CD4-positive, alpha-beta T cell treated with Interleukin-4 for 4 hours (primary cell): ENCODE measurements around the gene XRCC5.

Source experiments
- DNase-seq: peaks from one replicate; pipeline ENCODE4 v3.0.0-alpha.2; 2020

The XRCC5 gene

GRCh38 chr2:216086207-216086893, 22.8 kb upstream of the XRCC5 start:
- DNase-seq: no peak

GRCh38 chr2:216090369-216090786, 18.8 kb upstream of the XRCC5 start:
- DNase-seq: no peak

DNA sequence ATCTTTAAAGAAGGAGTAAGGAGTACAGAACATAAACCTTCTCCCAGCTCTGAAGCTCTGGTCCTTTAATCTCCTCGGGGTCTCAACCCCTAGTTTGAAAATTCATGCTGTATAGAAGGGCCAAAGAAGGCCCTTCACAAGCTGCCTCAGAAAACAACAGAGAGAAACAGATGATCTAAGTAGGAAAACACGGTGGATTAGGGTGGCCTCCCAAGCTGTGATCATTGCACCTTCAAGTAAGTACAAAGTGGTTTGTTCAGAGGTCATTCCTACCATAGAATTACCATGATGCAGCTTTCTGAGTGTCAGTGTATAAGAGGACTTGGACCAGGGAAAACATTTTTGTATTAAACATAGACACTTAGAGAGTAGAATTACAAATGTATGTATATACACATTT, 16.5 kb upstream of the XRCC5 start:
- no peak for DNase-seq

DNA sequence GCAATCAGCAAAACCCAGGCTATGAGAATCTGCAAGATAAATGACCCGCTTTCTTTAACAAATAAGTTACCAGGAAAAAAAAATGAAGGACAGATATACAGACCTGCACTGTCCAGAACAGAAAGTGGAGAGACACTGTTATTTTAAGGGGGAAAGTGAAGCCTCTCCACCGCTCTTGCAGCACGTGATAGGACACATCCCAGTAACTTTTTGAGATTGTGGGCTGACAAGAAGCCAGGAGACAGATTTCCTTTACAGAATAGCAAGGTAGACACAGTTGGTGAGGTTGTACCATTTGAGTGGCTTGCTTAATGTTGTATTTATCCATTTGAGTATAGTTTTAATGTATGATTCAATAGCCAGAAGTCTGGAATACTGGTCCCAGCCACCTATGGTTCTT, 14.4 kb upstream of the XRCC5 start:
- DNase-seq: no peak

- no peak for DNase-seq
Measured at GRCh38 chr2:216098421-216099334, 10.5 kb upstream of the XRCC5 start.

DNA sequence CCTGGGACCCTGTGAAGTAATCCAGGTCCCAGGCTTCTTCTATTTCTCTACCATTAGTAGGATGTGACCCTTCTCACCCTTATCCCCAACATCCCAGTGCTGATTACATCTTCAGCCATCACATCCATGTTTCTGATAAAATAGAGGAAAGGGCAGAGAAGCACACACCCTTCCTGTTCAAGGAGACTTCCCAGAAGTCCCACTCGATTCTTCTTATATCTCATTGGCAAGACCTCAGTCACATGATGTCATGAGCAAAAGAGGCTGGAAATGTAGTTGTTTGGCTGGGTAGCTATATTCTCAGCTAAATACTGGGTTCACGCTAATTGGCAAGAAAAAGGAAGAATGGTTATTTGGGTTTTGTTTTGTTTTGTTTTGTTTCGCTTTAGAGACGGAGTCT, 8.0 kb upstream of the XRCC5 start:
- DNase-seq: no peak

- DNase-seq: no peak
Measured at GRCh38 chr2:216103213-216103612, 5.9 kb upstream of the XRCC5 start.

DNA sequence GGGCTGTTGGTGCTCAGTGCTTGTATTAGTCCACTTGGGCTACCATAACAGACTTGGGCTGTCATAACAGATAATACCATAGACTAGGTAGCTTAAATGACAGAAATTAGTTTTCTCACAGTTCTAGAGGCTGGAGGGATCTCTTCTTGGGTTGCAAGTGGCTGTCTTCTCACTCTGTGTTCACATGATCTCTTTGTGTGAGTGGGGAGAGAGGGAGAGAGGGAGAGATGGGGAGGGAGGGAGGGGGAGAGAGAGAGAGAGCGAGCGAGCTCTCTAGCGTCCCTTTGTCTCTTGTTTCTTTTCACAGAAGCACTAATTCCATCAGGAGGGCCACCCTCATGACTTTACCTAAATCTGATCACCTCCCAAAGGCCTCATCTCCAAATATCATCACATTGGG, 4.5 kb upstream of the XRCC5 start:
- no peak for DNase-seq

- DNase-seq: no peak
Measured at GRCh38 chr2:216107320-216107719, 1.8 kb upstream of the XRCC5 start.

- no peak for DNase-seq
Measured at GRCh38 chr2:216107760-216108159, 1.4 kb upstream of the XRCC5 start.

GRCh38 chr2:216108310-216108966, 710 bp upstream of the XRCC5 start:
- no peak for DNase-seq

DNA sequence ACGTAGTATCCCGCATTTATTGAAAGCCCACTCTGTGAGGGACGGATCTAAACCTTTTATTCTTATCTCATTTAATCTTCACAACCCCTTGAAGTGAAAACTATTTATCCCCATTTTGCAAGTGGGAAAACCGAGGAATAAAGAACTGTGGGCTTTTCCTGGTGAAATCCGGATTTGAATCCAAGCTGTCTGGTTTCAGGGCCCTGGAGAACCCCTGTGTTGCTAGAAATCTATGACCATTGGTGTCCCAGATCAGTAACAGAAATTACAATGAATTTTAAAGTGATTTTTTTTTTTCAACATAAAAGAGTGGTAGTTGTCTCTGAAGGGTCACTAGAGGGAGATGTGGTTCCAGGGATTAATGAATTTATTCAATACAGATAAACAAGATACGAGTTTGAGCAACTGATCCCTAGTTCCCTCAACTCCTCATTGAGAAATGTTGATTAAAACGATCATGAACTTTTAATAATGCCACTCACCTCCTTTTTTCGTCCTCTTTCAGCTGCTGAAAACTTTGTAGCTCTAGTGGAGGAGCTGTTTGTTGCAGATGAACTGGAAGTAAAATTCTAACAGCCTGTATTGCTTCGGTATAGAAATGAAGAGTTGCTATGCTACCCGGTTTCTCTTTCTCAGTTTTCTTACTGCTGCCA, 940 bp downstream of the XRCC5 start:
- DNase-seq: peak; percentile 37

GRCh38 chr2:216110620-216111019, 1.5 kb downstream of the XRCC5 start:
- DNase-seq: no peak

DNA sequence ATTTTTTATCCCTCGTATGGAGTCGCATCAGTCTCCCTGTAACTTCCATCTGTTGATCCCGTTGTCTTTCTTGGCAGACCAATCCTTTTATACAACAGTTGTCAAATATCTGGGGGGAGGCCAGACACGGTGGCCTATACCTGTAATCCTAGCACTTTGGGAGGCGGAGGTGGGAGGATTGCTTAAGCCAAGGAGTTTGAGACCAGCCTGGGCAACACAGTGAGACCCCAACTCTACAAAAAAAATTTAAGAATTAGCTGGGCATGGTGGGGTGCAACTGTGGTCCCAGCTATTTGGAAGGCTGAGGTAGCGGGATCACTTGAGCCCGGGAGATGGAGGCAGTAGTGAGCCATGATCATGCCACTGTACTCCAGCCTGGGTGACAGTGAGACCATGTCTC, 2.0 kb downstream of the XRCC5 start:
- DNase-seq: no peak

- DNase-seq: no peak
Measured at GRCh38 chr2:216112926-216113325, 3.8 kb downstream of the XRCC5 start.

DNA sequence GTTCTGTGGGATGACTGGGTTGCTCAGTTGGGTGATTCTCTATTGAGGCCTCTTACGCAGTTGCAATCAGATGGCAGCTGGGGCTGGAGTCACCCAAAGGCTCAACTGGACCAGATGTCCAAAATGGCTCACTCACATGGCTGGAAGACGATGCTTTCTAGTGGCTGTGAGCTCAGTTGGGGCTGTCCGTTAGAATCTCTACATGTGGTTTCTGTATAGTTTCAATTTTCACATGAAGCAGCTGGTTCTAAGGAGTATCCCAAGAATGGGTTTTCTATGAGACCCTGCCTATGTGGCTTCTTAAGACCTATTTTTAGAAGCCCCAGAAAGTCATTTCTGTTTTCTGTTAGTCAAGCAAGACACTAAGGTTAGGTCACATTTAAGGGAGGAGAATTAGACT, 4.4 kb downstream of the XRCC5 start:
- DNase-seq: no peak

- DNase-seq: no peak
Measured at GRCh38 chr2:216114382-216114713, 5.2 kb downstream of the XRCC5 start.

DNA sequence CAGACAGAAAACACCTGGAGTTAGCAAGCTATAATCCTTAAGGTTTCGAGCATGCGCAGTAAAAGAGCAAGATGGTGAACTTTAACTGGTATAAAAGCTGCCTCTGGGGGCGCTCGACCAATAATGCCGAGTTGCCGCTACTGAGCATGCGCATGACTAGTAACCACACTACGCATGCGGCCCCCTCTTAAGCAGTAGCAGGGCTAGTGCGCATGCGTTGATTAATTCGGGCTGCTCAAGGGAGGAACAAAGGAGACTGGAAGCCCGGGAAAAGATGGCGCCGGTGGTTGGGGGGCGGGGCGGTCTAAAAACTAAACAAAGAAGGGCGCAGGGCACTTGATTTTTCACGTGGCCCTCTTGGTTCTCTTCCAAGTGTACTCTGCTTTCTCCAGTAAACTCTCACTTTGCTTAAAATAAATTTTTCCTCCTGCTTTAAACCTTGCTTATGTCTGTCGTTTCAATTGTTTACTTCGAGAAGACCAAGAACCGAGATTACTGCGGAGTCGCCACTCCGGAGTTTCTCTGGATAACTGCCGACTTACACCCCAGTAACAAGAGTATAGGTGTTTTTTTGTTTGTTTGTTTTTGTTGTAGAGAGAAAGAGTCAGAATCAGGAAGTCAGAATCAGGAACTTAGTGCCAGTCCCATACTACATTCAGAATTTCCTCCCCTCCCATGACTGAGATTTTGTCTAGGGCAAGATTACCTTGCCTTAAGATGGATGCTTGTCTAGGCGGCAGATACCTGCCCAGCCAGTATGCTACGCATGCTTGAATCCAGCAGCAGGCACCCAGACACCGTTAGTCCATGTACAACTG, 5.8 kb downstream of the XRCC5 start:
- peak; percentile 96 for DNase-seq

DNA sequence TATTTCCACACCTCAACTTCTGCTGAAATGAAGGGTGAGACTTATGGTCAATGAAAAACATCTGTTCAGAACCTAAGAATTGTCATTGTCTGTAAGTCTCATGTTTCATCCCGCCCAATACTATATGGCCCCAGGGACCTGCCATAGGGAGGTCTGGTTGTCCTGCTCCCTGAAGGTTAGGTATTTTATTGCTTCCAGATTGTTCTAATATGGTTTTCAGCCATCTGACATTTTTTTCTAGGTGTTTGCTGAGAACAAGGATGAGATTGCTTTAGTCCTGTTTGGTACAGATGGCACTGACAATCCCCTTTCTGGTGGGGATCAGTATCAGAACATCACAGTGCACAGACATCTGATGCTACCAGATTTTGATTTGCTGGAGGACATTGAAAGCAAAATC, 7.3 kb downstream of the XRCC5 start:
- no peak for DNase-seq

DNA sequence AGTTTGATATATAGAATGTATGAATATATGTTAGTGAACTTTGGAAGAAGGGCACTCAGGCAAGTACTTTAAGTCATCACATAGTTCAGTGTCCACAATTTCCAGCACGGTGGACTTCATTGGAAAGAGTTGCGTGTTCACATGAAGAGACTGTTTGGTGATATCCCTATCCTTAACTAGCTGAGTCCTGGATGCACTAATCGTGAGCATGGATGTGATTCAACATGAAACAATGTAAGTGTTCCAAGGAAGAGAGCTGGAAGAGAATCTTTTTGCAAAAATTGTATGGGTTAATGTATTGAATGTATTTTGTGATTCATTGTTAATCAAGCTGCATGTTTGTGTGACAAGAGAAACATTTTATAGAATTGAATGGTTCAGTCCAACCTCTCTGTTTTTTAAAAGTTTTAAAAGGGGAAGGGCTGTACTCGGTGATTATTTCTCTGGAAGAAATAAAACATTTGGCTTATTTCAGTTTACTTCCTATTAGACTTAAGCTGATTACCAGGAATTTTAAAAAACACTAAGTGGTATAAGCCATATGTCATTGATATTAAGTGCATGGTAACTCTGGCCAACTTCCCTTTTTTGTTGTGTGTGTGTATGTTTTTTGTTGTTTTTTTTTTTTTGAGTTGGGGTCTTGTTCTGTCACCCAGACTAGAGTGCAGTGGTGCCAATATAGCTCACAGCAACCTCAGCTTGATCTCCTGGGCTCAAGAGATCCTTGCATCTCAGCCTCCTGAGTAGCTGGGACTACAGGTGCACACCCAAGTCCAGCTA, 8.6 kb downstream of the XRCC5 start:
- no peak for DNase-seq

GRCh38 chr2:216118474-216118873, 9.3 kb downstream of the XRCC5 start:
- DNase-seq: no peak

DNA sequence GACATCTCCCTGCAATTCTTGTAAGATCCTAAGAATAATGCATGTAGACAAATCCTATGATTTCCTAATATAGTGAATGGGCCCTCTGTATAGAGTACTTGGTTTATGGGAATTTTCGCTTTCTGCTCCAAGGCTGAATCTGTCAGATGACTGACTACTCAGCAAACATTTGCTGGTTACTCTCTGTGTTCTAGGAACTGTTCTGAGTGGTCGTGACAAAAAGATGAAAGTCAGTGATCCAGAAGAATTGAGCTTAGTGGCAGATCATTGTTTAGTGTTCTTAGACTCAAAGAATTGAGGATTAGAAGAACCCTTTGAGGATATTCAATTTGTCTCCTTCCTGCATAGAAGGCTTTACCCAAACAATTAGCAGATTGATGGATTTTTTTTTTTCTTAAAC, 10.0 kb downstream of the XRCC5 start:
- no peak for DNase-seq
